ENCODE measurements around the gene CMIP. TPM values are rescaled to one million over a fixed set of nuclear protein-coding genes. Genes with fewer than 3 reads are reported as not detected.

Gene CMIP
- total RNA-seq, 1 experiment from 2014 or later = 48.2 TPM

DNA sequence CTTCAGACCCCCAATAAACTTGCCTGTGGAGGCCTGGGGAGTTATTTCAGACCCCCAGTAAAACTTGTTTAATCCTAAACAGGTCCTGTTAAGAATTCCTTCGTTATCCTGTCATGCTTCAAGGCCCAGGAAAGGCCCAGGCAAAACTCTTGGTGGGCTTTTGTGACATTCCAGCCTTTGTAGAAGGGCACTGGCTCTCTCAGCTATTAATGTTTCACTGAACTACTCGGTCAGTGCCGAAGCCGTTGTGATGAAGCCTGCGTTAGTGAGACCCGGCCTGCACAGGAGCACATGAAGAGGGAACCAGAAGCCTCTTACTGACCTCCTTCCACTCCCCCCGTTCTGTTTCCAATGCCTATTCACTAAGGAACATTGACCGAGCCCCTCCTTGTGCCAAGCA is 287.0 kb downstream of the CMIP start:
- H3K4me1 Mint-ChIP-seq = peaks cover 26 to 28% of the 10 kb centered on the region in 2 experiments
- Histone ChIP-seq H3K23me2 (ENCODE audit: insufficient read length, low read depth, low read length, poor library complexity, severe bottlenecking) (peaks cover 3% of the 10 kb centered on the region), H3K27ac (ENCODE audit: insufficient read length, low read depth, low read length) (no peak overlapping the region), H3K18ac (ENCODE audit: insufficient read length, low read depth, low read length) (no peak overlapping the region), H3K9ac (ENCODE audit: extremely low read depth, insufficient read length, low read length) (no peak overlapping the region), H2AK5ac (ENCODE audit: insufficient read length, low read length) (no peak overlapping the region), H4K5ac (ENCODE audit: insufficient read length, low read depth, low read length) (no peak overlapping the region), H4K91ac (ENCODE audit: insufficient read length, low read depth, low read length) (no peak overlapping the region), H4K8ac (replicated peaks; ENCODE audit: insufficient read length, low read depth, low read length) (no peak overlapping the region), H2BK120ac (ENCODE audit: low read depth, low read length, poor library complexity, severe bottlenecking) (no peak overlapping the region), H3K4me1 (ENCODE audit: insufficient read depth, low read length) (no peaks in the 10 kb centered on the region; the same call in 1 of the 2 replicates), H3K23ac (ENCODE audit: insufficient read length, low read depth, low read length) (no peak overlapping the region), H2BK15ac (ENCODE audit: low read depth, low read length) (no peak overlapping the region), H2BK12ac (ENCODE audit: insufficient read length, low read depth, low read length) (no peak overlapping the region), H3K56ac (ENCODE audit: insufficient read length, low read depth, low read length) (no peak overlapping the region), H2AFZ (ENCODE audit: low read length) (no peak overlapping the region), H3T11ph (ENCODE audit: low read length) (no peak overlapping the region), H4K20me1 (ENCODE audit: control insufficient read depth, insufficient read depth, insufficient read length) (no peaks in the 10 kb centered on the region), H3K79me1 (ENCODE audit: insufficient read depth, low read depth, low read length, poor library complexity, severe bottlenecking) (no peaks in the 10 kb centered on the region), H3K14ac (ENCODE audit: insufficient read depth, low read length) (no peak overlapping the region), H3K4ac (ENCODE audit: low read depth, low read length) (no peak overlapping the region), H3K79me2 (ENCODE audit: insufficient read depth, low read length) (no peaks in the 10 kb centered on the region), H3K9me3 (ENCODE audit: control insufficient read depth, low read depth, low read length) (no peaks in the 10 kb centered on the region), H3K27me3 (ENCODE audit: insufficient read depth, low read length) (no peaks in the 10 kb centered on the region), H3K4me2 (ENCODE audit: insufficient read depth, insufficient read length, low read length) (no peak overlapping the region), H2BK20ac (ENCODE audit: low read depth, low read length, poor library complexity, severe bottlenecking) (no peak overlapping the region), H2BK5ac (ENCODE audit: insufficient read length, low read length) (no peak overlapping the region)
- no peaks in the 10 kb centered on the region for H3K36me3 Mint-ChIP-seq (ENCODE audit: insufficient read depth in 1 of 3, low read depth in 3 of 3)
- H3K27ac Mint-ChIP-seq = no peak overlapping the region
- no CpG with 5 or more reads among the region's 8 CpGs for WGBS (ENCODE audit: extremely low coverage, insufficient read length, low lambda C conversion rate)
- no peak for DNase-seq
- peaks cover 4% of the 10 kb centered on the region for H3K27me3 Mint-ChIP-seq (ENCODE audit: low read depth)
- no peak overlapping the region for H3K4me3 Mint-ChIP-seq
- peaks cover 0 to 4% of the 10 kb centered on the region in 2 experiments; a peak in 2 of 5 replicates for H3K9me3 Mint-ChIP-seq
- no peak for TF ChIP-seq CTCF (conservative IDR thresholded peaks at IDR 0.05)

All from H9 (cell line).